Adipose tissue (tissue), 3 donors: ENCODE results near the gene AKAP17A. TPM values are rescaled to one million over a fixed set of nuclear protein-coding genes. Genes with fewer than 3 reads are reported as not detected.
"Not testable (repeated sequence)": the region's sequence is repeated elsewhere in the genome, so short reads cannot be mapped to it uniquely, and the experiment has no call there.

ENCODE experiments used
- H3K27ac ChIP-seq: one replicate; pipeline ENCODE4 v1.5.1; 2013; ENCODE audit warnings: low read depth, low read length
- WGBS, 3 donors: extraction: QIAGEN DNeasy Blood & Tissue Kit; methylation state at CpG; one replicate each; pipeline ENCODE4 v1.1.7; 2013; 5-methylcytosine and 5-hydroxymethylcytosine counted together
- polyA plus RNA-seq, 3 donors: library from polyadenylated mRNA; stranded (reverse); fragments of 200-250 nt; gene quantifications; one replicate each; pipeline ENCODE4 v1.2.3, GENCODE V29; 2013
- donor health status: healthy with polysubstance abuse.
- donor health status: Bipolar disorder and iron deficiency.
- donor health status: healthy.

The AKAP17A gene
- polyA plus RNA-seq, 3 donors: 20.5 to 30.3 (median 28.6) TPM

DNA sequence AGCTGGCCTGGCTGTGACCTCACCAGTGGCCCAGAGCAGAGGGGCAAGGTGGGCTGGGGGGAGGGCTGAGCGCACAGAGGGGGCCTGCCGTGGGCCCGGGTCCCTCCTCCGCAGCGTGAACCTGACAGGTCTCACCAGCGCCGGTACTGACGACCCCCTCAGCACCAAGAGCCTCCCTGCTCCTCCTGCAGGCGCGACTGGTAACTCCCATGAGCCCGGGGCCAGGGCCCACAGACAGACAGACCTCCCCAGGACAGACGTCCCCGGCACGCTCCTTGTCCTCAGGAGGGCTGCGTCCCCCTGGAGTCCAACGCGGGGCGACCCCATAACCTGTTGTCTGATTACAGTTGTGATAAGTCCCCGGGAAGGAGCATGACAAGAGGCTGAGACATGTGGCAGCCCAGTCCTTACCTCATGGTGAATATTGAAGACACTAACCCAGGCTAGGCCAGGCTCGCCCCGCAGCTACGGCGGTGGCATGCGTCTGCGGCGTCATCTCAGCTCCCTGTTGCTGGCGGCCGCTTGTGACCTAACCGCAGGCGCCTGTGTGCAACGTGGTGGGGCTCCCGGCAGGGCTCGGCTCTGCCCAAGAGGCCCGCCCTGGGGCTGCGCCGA, 8.5 kb downstream of the AKAP17A start:
- WGBS, 3 donors: 96 to 98% (median 96%) methylated on average over 36 of the region's 36 CpGs
- H3K27ac ChIP-seq: no peak overlapping the region

DNA sequence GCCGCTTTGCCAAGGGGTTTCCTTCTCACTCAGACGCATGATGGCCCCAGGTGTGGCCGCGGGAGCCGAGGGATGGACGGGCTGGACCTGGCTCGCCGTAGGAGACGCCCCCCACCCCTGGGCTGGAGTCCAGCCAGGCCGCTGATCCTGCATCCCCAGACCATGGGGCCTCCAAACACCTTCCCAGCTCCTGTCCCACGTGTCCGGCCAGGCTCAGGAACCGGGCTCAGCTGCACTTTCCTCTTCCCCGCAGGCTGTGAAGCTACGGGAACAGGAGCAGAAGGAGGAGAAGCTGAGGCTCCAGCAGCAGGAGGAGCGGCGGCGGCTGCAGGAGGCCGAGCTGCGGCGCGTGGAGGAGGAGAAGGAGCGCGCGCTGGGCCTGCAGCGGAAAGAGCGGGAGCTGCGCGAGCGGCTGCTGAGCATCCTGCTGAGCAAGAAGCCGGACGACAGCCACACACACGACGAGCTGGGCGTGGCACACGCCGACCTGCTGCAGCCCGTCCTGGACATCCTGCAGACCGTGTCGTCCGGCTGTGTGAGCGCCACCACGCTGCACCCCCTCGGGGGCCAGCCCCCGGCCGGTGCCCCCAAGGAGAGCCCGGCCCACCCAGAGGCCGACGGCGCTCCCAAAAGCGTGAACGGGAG, 9.1 kb downstream of the AKAP17A start:
- 97 to 98% (median 98%) methylated on average over 43 to 52 of the region's 52 CpGs for WGBS, 3 donors
- H3K27ac ChIP-seq: no peak overlapping the region

- no peak overlapping the region for H3K27ac ChIP-seq
- 98 to 99% (median 98%) methylated on average over 48 to 58 of the region's 58 CpGs for WGBS, 3 donors
Observed at GRCh38 chrX:1601051-1601767, 9.8 kb downstream of the AKAP17A start.

DNA sequence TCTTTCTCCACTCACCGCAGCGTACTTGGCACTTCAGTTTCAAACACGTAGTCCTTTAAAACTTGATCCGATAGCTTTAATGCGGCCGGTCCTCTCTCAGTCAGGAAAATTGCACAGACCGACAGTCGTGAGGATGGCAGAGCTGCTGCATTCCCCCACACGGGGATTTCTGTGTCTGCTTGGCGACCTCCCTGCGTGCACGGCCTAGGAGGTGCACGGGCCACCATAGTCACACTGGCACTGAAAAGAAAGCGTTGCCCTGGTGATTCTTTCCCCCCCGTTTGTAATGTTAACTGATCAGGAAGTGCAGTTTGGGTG, 10.3 kb downstream of the AKAP17A start:
- WGBS, 3 donors: 90 to 95% (median 92%) methylated on average over 15 of the region's 15 CpGs
- no peak overlapping the region for H3K27ac ChIP-seq

DNA sequence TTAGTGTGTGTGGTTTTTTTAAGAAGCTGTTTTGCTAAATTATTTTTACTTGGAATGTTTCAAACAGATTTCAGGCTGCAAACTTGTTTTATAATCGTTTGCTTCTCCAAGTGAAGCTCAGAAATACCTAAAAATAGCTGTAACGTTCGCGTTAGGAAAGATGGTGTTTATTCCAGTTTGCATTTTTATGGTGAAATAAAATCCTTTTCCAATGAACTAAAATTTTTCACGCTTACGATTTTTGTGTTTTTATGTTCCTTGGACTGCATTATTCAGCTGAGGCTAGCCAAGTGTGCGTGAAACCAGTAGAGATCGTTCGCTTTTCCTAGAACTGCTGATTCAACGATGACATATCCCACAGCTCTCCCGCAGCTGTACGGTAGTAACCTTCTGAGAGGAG, 10.9 kb downstream of the AKAP17A start:
- 96 to 97% (median 97%) methylated on average over 12 of the region's 12 CpGs for WGBS, 3 donors

GRCh38 chrX:1606496-1606895, 15.1 kb downstream of the AKAP17A start:
- H3K27ac ChIP-seq: no peak overlapping the region
- 93 to 95% (median 94%) methylated on average over 11 of the region's 11 CpGs for WGBS, 3 donors

More for the DNA sequence above, 10.9 kb downstream of the AKAP17A start:
- no peak overlapping the region for H3K27ac ChIP-seq

GRCh38 chrX:1609311-1609710, 17.9 kb downstream of the AKAP17A start:
- no peak overlapping the region for H3K27ac ChIP-seq
- WGBS, 3 donors: 91 to 94% (median 92%) methylated on average over 10 of the region's 11 CpGs

DNA sequence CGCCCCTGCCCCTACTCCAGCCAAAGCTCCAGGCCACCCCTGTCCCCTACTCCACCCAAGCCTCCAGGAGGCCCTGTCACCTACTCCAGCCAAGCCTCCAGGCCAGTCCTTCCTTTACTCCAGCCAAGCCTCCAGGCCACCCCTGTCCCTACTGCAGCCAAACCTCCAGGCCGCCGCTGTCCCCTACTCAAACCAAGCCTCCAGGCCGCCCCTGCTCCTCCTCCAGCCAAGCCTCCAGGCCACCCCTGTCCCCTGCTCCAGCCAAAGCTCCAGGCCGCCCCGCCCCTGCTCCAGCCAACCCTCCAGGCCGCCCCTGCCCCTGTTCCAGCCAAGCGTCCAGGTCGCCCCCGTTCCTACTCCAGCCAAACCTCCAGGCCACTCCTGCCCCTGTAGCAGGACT, 18.4 kb downstream of the AKAP17A start:
- WGBS, 3 donors: 83 to 92% (median 88%) methylated on average over 9 of the region's 10 CpGs
- H3K27ac ChIP-seq: no peak overlapping the region

GRCh38 chrX:1610166-1610565, 18.8 kb downstream of the AKAP17A start:
- 71 to 74% (median 72%) methylated on average over 15 of the region's 15 CpGs for WGBS, 3 donors
- no peak overlapping the region for H3K27ac ChIP-seq

GRCh38 chrX:1610736-1611135, 19.3 kb downstream of the AKAP17A start:
- no peak overlapping the region for H3K27ac ChIP-seq

GRCh38 chrX:1612641-1613286, 21.4 kb downstream of the AKAP17A start:
- H3K27ac ChIP-seq: no peak overlapping the region
- 79 to 85% (median 81%) methylated on average over 4 to 5 of the region's 5 CpGs for WGBS, 3 donors

More at GRCh38 chrX:1610736-1611135, 19.3 kb downstream of the AKAP17A start:
- WGBS, 3 donors: 84 to 89% (median 86%) methylated on average over 12 of the region's 12 CpGs

DNA sequence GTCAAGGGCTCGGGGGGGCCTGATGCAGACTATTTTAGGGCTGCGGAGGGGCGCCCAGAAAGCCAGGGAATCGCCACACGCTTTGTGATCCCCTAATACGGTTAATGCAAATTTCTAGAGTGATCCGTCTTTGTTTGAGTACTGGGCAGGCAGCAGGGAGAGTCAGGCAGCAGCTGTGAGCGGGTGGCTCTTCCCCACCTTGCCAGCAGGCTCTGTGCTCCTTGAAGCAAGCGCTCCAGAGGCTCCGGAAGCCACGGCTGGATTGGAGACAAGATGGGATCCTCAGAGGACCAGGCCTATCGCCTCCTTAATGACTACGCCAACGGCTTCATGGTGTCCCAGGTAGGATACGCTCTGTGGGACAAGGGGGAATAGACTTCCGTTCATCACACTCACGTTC, 23.5 kb downstream of the AKAP17A start, which contains the start of gene ASMT:
TSS of gene ASMT (plus strand) at position 133 of the 400 bp plus-strand sequence. CDS start at position 274, 141 bp downstream.
- no peak within 1 kb of the TSS for H3K27ac ChIP-seq
- WGBS, 3 donors: 66 to 81% (median 77%) methylated on average over 17 of the region's 17 CpGs

GRCh38 chrX:1618689-1619088, 27.3 kb downstream of the AKAP17A start:
- no peak overlapping the region for H3K27ac ChIP-seq
- 63 to 69% (median 63%) methylated on average over 4 of the region's 4 CpGs for WGBS, 3 donors

- H3K27ac ChIP-seq: no peak overlapping the region
- WGBS, 3 donors: 81% methylated on average over 21 of the region's 21 CpGs
Observed at GRCh38 chrX:1623691-1624090, 32.3 kb downstream of the AKAP17A start.

- not testable (repeated sequence) for H3K27ac ChIP-seq
- 83 to 86% (median 85%) methylated on average over 14 of the region's 14 CpGs for WGBS, 3 donors
Observed at GRCh38 chrX:1624158-1624860, 32.9 kb downstream of the AKAP17A start.

GRCh38 chrX:1624861-1625215, 33.4 kb downstream of the AKAP17A start:
- 78 to 95% (median 86%) methylated on average over 7 of the region's 7 CpGs for WGBS, 3 donors
- H3K27ac ChIP-seq: not testable (repeated sequence)

DNA sequence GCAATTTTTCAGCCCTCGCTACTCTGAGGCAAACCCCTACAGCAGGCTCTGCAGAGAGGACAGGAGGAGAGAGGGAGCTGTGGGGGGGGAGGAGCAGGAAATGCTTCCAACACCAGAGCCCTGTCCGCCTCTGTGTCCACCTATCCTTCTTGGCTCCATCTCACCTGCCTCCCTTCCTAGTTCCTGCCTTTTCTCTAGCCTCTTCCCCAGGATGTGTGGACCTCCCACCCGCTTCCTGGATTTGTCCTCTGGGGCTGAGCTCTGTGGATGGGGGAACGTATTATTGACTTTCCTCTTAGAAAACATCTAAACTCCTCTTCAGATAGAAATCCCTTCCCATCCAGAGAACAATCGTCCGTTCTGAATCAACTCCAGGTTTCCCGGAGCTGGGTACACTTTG, 37.8 kb downstream of the AKAP17A start:
- H3K27ac ChIP-seq: no peak overlapping the region
- WGBS, 3 donors: 61 to 77% (median 69%) methylated on average over 7 of the region's 7 CpGs

GRCh38 chrX:1646009-1646408, 54.6 kb downstream of the AKAP17A start:
- H3K27ac ChIP-seq: no peak overlapping the region

- no peak overlapping the region for H3K27ac ChIP-seq
- 28 to 41% (median 34%) methylated on average over 8 of the region's 8 CpGs for whole genome bisulfite sequencing, 3 donors
Observed at GRCh38 chrX:1649621-1650020, 58.2 kb downstream of the AKAP17A start.
